H9 (cell line): ENCODE measurements around the gene NGF. TPM values are rescaled to one million over a fixed set of nuclear protein-coding genes. Genes with fewer than 3 reads are reported as not detected.

Source experiments
- DNase-seq: peaks from one replicate; pipeline ENCODE4 v3.0.0-alpha.2; 2017
- H2AFZ ChIP-seq: one replicate; pipeline ENCODE4 v1.6.1; 2013; ENCODE audit warnings: mild to moderate bottlenecking, low read length, control low read depth, moderate library complexity
- H2AK5ac ChIP-seq: 2 replicates; pipeline ENCODE4 v1.6.1; 2013; ENCODE audit warnings: low read length, control low read depth, mixed read lengths; ENCODE audit not compliant: insufficient read length
- H2BK120ac ChIP-seq: one replicate; pipeline ENCODE4 v1.6.1; 2013; ENCODE audit warnings: low read depth, mild to moderate bottlenecking, low read length, control low read depth, inconsistent platforms; ENCODE audit not compliant: poor library complexity, severe bottlenecking
- H2BK12ac ChIP-seq: 2 replicates; pipeline ENCODE4 v1.6.1; 2013; ENCODE audit warnings: low read length, control low read depth, mixed read lengths, low read depth; ENCODE audit not compliant: insufficient read length
- H2BK15ac ChIP-seq: 2 replicates; pipeline ENCODE4 v1.6.1; 2013; ENCODE audit warnings: low read depth, low read length, control low read depth
- H2BK20ac ChIP-seq: one replicate; pipeline ENCODE4 v1.6.1; 2013; ENCODE audit warnings: low read depth, mild to moderate bottlenecking, low read length, control low read depth, inconsistent platforms; ENCODE audit not compliant: poor library complexity, severe bottlenecking
- H2BK5ac ChIP-seq: 2 replicates; pipeline ENCODE4 v1.6.1; 2013; ENCODE audit warnings: low read length, control low read depth, mixed read lengths; ENCODE audit not compliant: insufficient read length
- H3K14ac ChIP-seq: 2 replicates; pipeline ENCODE4 v1.6.1; 2013; ENCODE audit warnings: low read length, control low read depth; ENCODE audit not compliant: insufficient read depth
- H3K18ac ChIP-seq: 2 replicates; pipeline ENCODE4 v1.6.1; 2013; ENCODE audit warnings: low read depth, mild to moderate bottlenecking, mixed read lengths, low read length, control low read depth; ENCODE audit not compliant: insufficient read length
- H3K23ac ChIP-seq: 2 replicates; pipeline ENCODE4 v1.6.1; 2013; ENCODE audit warnings: low read length, control low read depth, mixed read lengths, low read depth; ENCODE audit not compliant: insufficient read length
- H3K23me2 ChIP-seq: 2 replicates; pipeline ENCODE4 v1.6.1; 2013; ENCODE audit warnings: low read depth, mild to moderate bottlenecking, mixed read lengths, low read length, control low read depth; ENCODE audit not compliant: insufficient read length, poor library complexity, severe bottlenecking
- H3K27ac ChIP-seq: 2 replicates; pipeline ENCODE4 v1.5.1; 2013; ENCODE audit warnings: low read length, control low read depth, mixed read lengths, low read depth; ENCODE audit not compliant: insufficient read length
- H3K27me3 ChIP-seq: 2 replicates; pipeline ENCODE4 v1.6.1; 2013; ENCODE audit warnings: low read length, control low read depth, inconsistent platforms; ENCODE audit not compliant: insufficient read depth
- H3K4ac ChIP-seq: 2 replicates; pipeline ENCODE4 v1.6.1; 2013; ENCODE audit warnings: low read depth, mild to moderate bottlenecking, control low read depth, inconsistent platforms, low read length, moderate library complexity
- H3K4me1 ChIP-seq: 2 replicates; pipeline ENCODE4 v1.6.1; 2013; ENCODE audit warnings: low read length, control low read depth, inconsistent platforms; ENCODE audit not compliant: insufficient read depth
- H3K4me2 ChIP-seq: 2 replicates; pipeline ENCODE4 v1.6.1; 2013; ENCODE audit warnings: low read length, control low read depth, mixed read lengths; ENCODE audit not compliant: insufficient read length, insufficient read depth
- H3K56ac ChIP-seq: 2 replicates; pipeline ENCODE4 v1.6.1; 2013; ENCODE audit warnings: low read depth, mild to moderate bottlenecking, mixed read lengths, low read length, control low read depth; ENCODE audit not compliant: insufficient read length
- H3K79me1 ChIP-seq: 2 replicates; pipeline ENCODE4 v1.6.1; 2013; ENCODE audit warnings: low read depth, mild to moderate bottlenecking, moderate library complexity, low read length, control low read depth, inconsistent platforms; ENCODE audit not compliant: insufficient read depth, poor library complexity, severe bottlenecking
- H3K79me2 ChIP-seq: 2 replicates; pipeline ENCODE4 v1.6.1; 2013; ENCODE audit warnings: low read length, control low read depth, inconsistent platforms; ENCODE audit not compliant: insufficient read depth
- H3K9ac ChIP-seq: 2 replicates; pipeline ENCODE4 v1.6.1; 2013; ENCODE audit warnings: low read length, control low read depth, mixed read lengths; ENCODE audit not compliant: insufficient read length; ENCODE audit errors: extremely low read depth
- H3K9me3 ChIP-seq: one replicate; pipeline ENCODE4 v1.6.1; 2013; ENCODE audit warnings: low read depth, low read length, inconsistent platforms; ENCODE audit not compliant: control insufficient read depth
- H3T11ph ChIP-seq: one replicate; pipeline ENCODE4 v1.6.1; 2013; ENCODE audit warnings: mild to moderate bottlenecking, low read length, control low read depth, inconsistent platforms
- H4K20me1 ChIP-seq: one replicate; pipeline ENCODE4 v1.6.1; 2013; ENCODE audit not compliant: control insufficient read depth, insufficient read length, insufficient read depth
- H4K5ac ChIP-seq: 2 replicates; pipeline ENCODE4 v1.6.1; 2013; ENCODE audit warnings: low read depth, mild to moderate bottlenecking, mixed read lengths, low read length, control low read depth; ENCODE audit not compliant: insufficient read length
- H4K8ac ChIP-seq: replicated peaks from 2 replicates; pipeline ENCODE4 v1.6.1; 2013; ENCODE audit warnings: low read length, control low read depth, mixed read lengths, low read depth; ENCODE audit not compliant: insufficient read length
- H4K91ac ChIP-seq: 2 replicates; pipeline ENCODE4 v1.6.1; 2013; ENCODE audit warnings: low read depth, mild to moderate bottlenecking, moderate library complexity, mixed read lengths, low read length, control low read depth; ENCODE audit not compliant: insufficient read length
- H3K27ac Mint-ChIP-seq, 3 experiments: 2 replicates in 2 of 3; 3 replicates in 1 of 3; pipeline ENCODE4 v1.8.0; 2020 to 2021; ENCODE audit warnings: mixed read lengths in 3 of 3, mild to moderate bottlenecking in 1 of 3, moderate library complexity in 1 of 3
- H3K27me3 Mint-ChIP-seq: 2 replicates; pipeline ENCODE4 v1.8.0; 2021; ENCODE audit warnings: low read depth, mild to moderate bottlenecking, moderate library complexity, mixed read lengths
- H3K36me3 Mint-ChIP-seq, 3 experiments: 2 replicates in 2 of 3; 3 replicates in 1 of 3; pipeline ENCODE4 v1.8.0; 2020 to 2021; ENCODE audit warnings: low read depth in 3 of 3, mixed read lengths in 3 of 3; ENCODE audit not compliant: insufficient read depth in 1 of 3
- H3K4me1 Mint-ChIP-seq, 2 experiments: 2 replicates each; pipeline ENCODE4 v1.8.0; 2020; ENCODE audit warnings: mixed read lengths in 2 of 2
- H3K4me3 Mint-ChIP-seq, 2 experiments: 2 replicates in 1 of 2; 3 replicates in 1 of 2; pipeline ENCODE4 v1.8.0; 2020 to 2021; ENCODE audit warnings: mild to moderate bottlenecking in 2 of 2, mixed read lengths in 2 of 2, moderate library complexity in 1 of 2
- H3K9me3 Mint-ChIP-seq, 2 experiments: 2 replicates in 1 of 2; 3 replicates in 1 of 2; pipeline ENCODE4 v1.8.0; 2020; ENCODE audit warnings: mild to moderate bottlenecking in 2 of 2, mixed read lengths in 2 of 2, moderate library complexity in 1 of 2
- CTCF ChIP-seq: fragments of 200-600 bp; sonication (generic); conservative IDR thresholded peaks from 3 replicates; pipeline ENCODE4 v1.8.0; 2021; ENCODE audit warnings: antibody characterized with exemption, mild to moderate bottlenecking
- WGBS: extraction: QIAGEN DNeasy Blood & Tissue Kit; methylation state at CpG from one replicate; pipeline ENCODE4 v1.1.7; 2013; ENCODE audit warnings: missing lambda C conversion rate, low lambda C conversion rate, mixed read lengths; ENCODE audit not compliant: insufficient read length; ENCODE audit errors: extremely low coverage; 5-methylcytosine and 5-hydroxymethylcytosine counted together
- total RNA-seq: library from RNA; stranded (reverse); gene quantifications from 2 replicates; pipeline ENCODE4 v1.2.1, GENCODE V29; 2021

The NGF gene
- total RNA-seq, 1 experiment from 2014 or later = 0.22 TPM

- H3K27ac Mint-ChIP-seq = peak overlapping the region in 1 of 3 experiments; percentile 90; a peak in 1 of 7 replicates
- H3K27me3 Mint-ChIP-seq = peaks cover 3% of the 10 kb centered on the region; the same call in 1 of the 2 replicates
- H3K9me3 ChIP-seq = no peaks in the 10 kb centered on the region
- no peak overlapping the region for H3K23ac ChIP-seq
- no peak overlapping the region for H3K4me2 ChIP-seq
- H4K20me1 ChIP-seq = no peaks in the 10 kb centered on the region
- H3K4me1 Mint-ChIP-seq = peaks cover 21 to 23% of the 10 kb centered on the region in 2 experiments
- no peak overlapping the region for H2AK5ac ChIP-seq
- H3K4me1 ChIP-seq = peaks cover 2% of the 10 kb centered on the region; the same call in 1 of the 2 replicates
- peaks cover 0 to 1% (median 0%) of the 10 kb centered on the region in 3 experiments; a peak in 2 of 7 replicates for H3K36me3 Mint-ChIP-seq
- no peak for TF ChIP-seq CTCF
- H2BK12ac ChIP-seq = no peak overlapping the region
- no peak overlapping the region for H2BK5ac ChIP-seq
- no peak overlapping the region for H2AFZ ChIP-seq
- no peak overlapping the region for H3K56ac ChIP-seq
- H2BK120ac ChIP-seq = no peak overlapping the region
- no peak for DNase-seq
- no peak overlapping the region for H3K4ac ChIP-seq
- no peak overlapping the region for H4K8ac ChIP-seq
- H3K79me1 ChIP-seq = no peaks in the 10 kb centered on the region
- H2BK20ac ChIP-seq = no peak overlapping the region
- no peak overlapping the region for H3T11ph ChIP-seq
- H3K14ac ChIP-seq = no peak overlapping the region
- no peaks in the 10 kb centered on the region for H3K23me2 ChIP-seq
- no peak overlapping the region for H2BK15ac ChIP-seq
- H4K5ac ChIP-seq = no peak overlapping the region
- 0 out of 5 replicates have a peak, but pooled peaks cover 0 to 3% of the 10 kb centered on the region in 2 experiments for H3K9me3 Mint-ChIP-seq
- no peak overlapping the region for H3K4me3 Mint-ChIP-seq
- no peaks in the 10 kb centered on the region for H3K79me2 ChIP-seq
- no peak overlapping the region for H4K91ac ChIP-seq
- no peaks in the 10 kb centered on the region for H3K27me3 ChIP-seq
- H3K27ac ChIP-seq = no peak overlapping the region
- no CpG with 5 or more reads among the region's 30 CpGs for whole genome bisulfite sequencing
- H3K9ac ChIP-seq = no peak overlapping the region
- H3K18ac ChIP-seq = no peak overlapping the region
Measured at GRCh38 chr1:115286431-115287205, 51.4 kb downstream of the NGF start.
